GM21515 (cell line): ENCODE measurements around the gene KIF15.
A peak's percentile ranks its signal among the peaks of the same experiment; 100 is the strongest.
"Not testable (repeated sequence)": the region's sequence is repeated elsewhere in the genome, so short reads cannot be mapped to it uniquely, and the experiment has no call there.

ENCODE experiments used
- ATAC-seq: cut with Tn5 transposase; IDR thresholded peaks from one replicate; pipeline ENCODE4 v1.9.1; 2021; ENCODE audit not compliant: unreplicated experiment

Gene KIF15

GRCh38 chr3:44825264-44825925, 63.8 kb downstream of the KIF15 start:
- no peak for ATAC-seq

- no peak for ATAC-seq
Measured at GRCh38 chr3:44827196-44827595, 65.6 kb downstream of the KIF15 start.

- no peak for ATAC-seq
Measured at GRCh38 chr3:44831232-44831631, 69.6 kb downstream of the KIF15 start.

- ATAC-seq, result no peak
Measured at GRCh38 chr3:44832032-44832431, 70.4 kb downstream of the KIF15 start.

GRCh38 chr3:44832965-44833364, 71.4 kb downstream of the KIF15 start:
- ATAC-seq, result no peak

- no peak for ATAC-seq
Measured at GRCh38 chr3:44833394-44833793, 71.8 kb downstream of the KIF15 start.

GRCh38 chr3:44835684-44836083, 74.1 kb downstream of the KIF15 start:
- no peak for ATAC-seq

GRCh38 chr3:44842376-44842775, 80.8 kb downstream of the KIF15 start:
- ATAC-seq, result no peak

GRCh38 chr3:44845528-44846520, 84.2 kb downstream of the KIF15 start:
- ATAC-seq, result no peak

GRCh38 chr3:44848634-44849033, 87.0 kb downstream of the KIF15 start:
- no peak for ATAC-seq

- ATAC-seq, result not testable (repeated sequence)
Measured at GRCh38 chr3:44856663-44857062, 95.1 kb downstream of the KIF15 start.

- no peak for ATAC-seq
Measured at GRCh38 chr3:44860117-44860516, 98.5 kb downstream of the KIF15 start.

GRCh38 chr3:44861412-44862225, 100.0 kb downstream of the KIF15 start, which contains the start of gene TMEM42:
Gene TMEM42 (plus strand): TSS chr3:44861912. CDS start chr3:44861925, 13 bp downstream.
- ATAC-seq, result peak; percentile 97

- peak; percentile 20 for ATAC-seq
Measured at GRCh38 chr3:44862226-44862637, 100.6 kb downstream of the KIF15 start.

GRCh38 chr3:44865272-44866035, 103.9 kb downstream of the KIF15 start:
- no peak for ATAC-seq

GRCh38 chr3:44867421-44868111, 106.0 kb downstream of the KIF15 start:
- no peak for ATAC-seq

- no peak for ATAC-seq
Measured at GRCh38 chr3:44870375-44871061, 108.9 kb downstream of the KIF15 start.

- ATAC-seq, result no peak
Measured at GRCh38 chr3:44874308-44874707, 112.7 kb downstream of the KIF15 start, which contains the start of gene TGM4. Gene TGM4 (plus strand): TSS chr3:44874608. CDS start chr3:44874679, 71 bp downstream.

- ATAC-seq, result no peak
Measured at GRCh38 chr3:44875596-44875995, 114.0 kb downstream of the KIF15 start.
